GM11168 (cell line): ENCODE data around the gene PRC1.

Source experiments
- in situ Hi-C: fragments of 300-500 bp; cut with MboI; formaldehyde crosslinking; loops from one replicate; pipeline ENCODE4 v1.12.0; 2022; ENCODE audit warnings: low sequenced_read_pairs; ENCODE audit not compliant: unreplicated experiment

Gene PRC1

GRCh38 chr15:90990446-90990845, 3.9 kb downstream of the PRC1 start:
- in situ Hi-C loops, result no loop called here

- in situ Hi-C loops, result no loop called here
Measured at GRCh38 chr15:90989040-90989768, 5.1 kb downstream of the PRC1 start.

GRCh38 chr15:90988296-90988695, 6.0 kb downstream of the PRC1 start:
- in situ Hi-C loops, result no loop called here

GRCh38 chr15:90987561-90988141, 6.7 kb downstream of the PRC1 start:
- in situ Hi-C loops, result no loop called here

- in situ Hi-C loops, result no loop called here
Measured at GRCh38 chr15:90986790-90987507, 7.4 kb downstream of the PRC1 start.

GRCh38 chr15:90982135-90982534, 12.2 kb downstream of the PRC1 start:
- in situ Hi-C loops, result no loop called here

GRCh38 chr15:90981681-90982080, 12.7 kb downstream of the PRC1 start:
- in situ Hi-C loops, result no loop called here

GRCh38 chr15:90979582-90979981, 14.8 kb downstream of the PRC1 start:
- in situ Hi-C loops, result no loop called here

- in situ Hi-C loops, result no loop called here
Measured at GRCh38 chr15:90974216-90974615, 20.1 kb downstream of the PRC1 start.

GRCh38 chr15:90972133-90972532, 22.2 kb downstream of the PRC1 start:
- in situ Hi-C loops, result no loop called here

GRCh38 chr15:90970274-90970673, 24.1 kb downstream of the PRC1 start:
- in situ Hi-C loops, result no loop called here

GRCh38 chr15:90968434-90968833, 25.9 kb downstream of the PRC1 start:
- in situ Hi-C loops, result no loop called here

- in situ Hi-C loops, result no loop called here
Measured at GRCh38 chr15:90967206-90967605, 27.1 kb downstream of the PRC1 start.

- in situ Hi-C loops, result no loop called here
Measured at GRCh38 chr15:90966262-90966661, 28.1 kb downstream of the PRC1 start.

GRCh38 chr15:90962021-90962420, 32.3 kb downstream of the PRC1 start:
- in situ Hi-C loops, result no loop called here

- in situ Hi-C loops, result no loop called here
Measured at GRCh38 chr15:90960298-90961091, 33.8 kb downstream of the PRC1 start.

GRCh38 chr15:90959894-90960293, 34.4 kb downstream of the PRC1 start:
- in situ Hi-C loops, result loop anchor here (10.0 kb wide), 1 partner anchor 75 kb away; no protein-coding TSS in a partner anchor

- in situ Hi-C loops, result loop anchor here (10.0 kb wide), 1 partner anchor 76 kb away; no protein-coding TSS in a partner anchor
Measured at GRCh38 chr15:90959028-90959595, 35.2 kb downstream of the PRC1 start.

- in situ Hi-C loops, result loop anchor here (10.0 kb wide), 1 partner anchor 77 kb away; no protein-coding TSS in a partner anchor
Measured at GRCh38 chr15:90957791-90958190, 36.5 kb downstream of the PRC1 start.
